HepG2 (cell line): ENCODE results near the gene KLF16. TPM values are rescaled to one million over a fixed set of nuclear protein-coding genes. Genes with fewer than 3 reads are reported as not detected.

Experiments
- BRD4 ChIP-seq: sonication (generic); formaldehyde crosslinking; IDR thresholded peaks from 2 replicates; pipeline ENCODE4 v1.4.0; 2020; ENCODE audit warnings: missing genetic modification reagents
- CCDC6 ChIP-seq: sonication (generic); formaldehyde crosslinking; IDR thresholded peaks from 2 replicates; pipeline ENCODE4 v1.8.1; 2022; ENCODE audit warnings: mild to moderate bottlenecking, missing genetic modification reagents, moderate library complexity
- DBP ChIP-seq: sonication (generic); formaldehyde crosslinking; IDR thresholded peaks from 2 replicates; pipeline ENCODE4 v1.4.0; 2020; ENCODE audit warnings: missing genetic modification reagents; ENCODE audit errors: not compliant biosample characterization
- FLYWCH1 ChIP-seq: sonication (generic); formaldehyde crosslinking; IDR thresholded peaks from 2 replicates; pipeline ENCODE4 v1.8.1; 2023; ENCODE audit warnings: mild to moderate bottlenecking, missing genetic modification reagents
- FOXP1 ChIP-seq, 2 experiments: fragments of 450-650 bp in 1 of 2; IDR thresholded peaks; 2 replicates each; pipeline ENCODE4 v1.6.1; 2017 to 2018; ENCODE audit warnings: antibody characterized with exemption in 1 of 2
- HES4 ChIP-seq: sonication (generic); formaldehyde crosslinking; IDR thresholded peaks from 2 replicates; pipeline ENCODE4 v1.9.0; 2021; ENCODE audit warnings: mild to moderate bottlenecking, missing genetic modification reagents, borderline replicate concordance
- HOXA5 ChIP-seq: sonication (generic); formaldehyde crosslinking; IDR thresholded peaks from 2 replicates; pipeline ENCODE4 v1.4.0; 2020; ENCODE audit warnings: missing genetic modification reagents
- POLR2G ChIP-seq: fragments of 200-400 bp; formaldehyde crosslinking; IDR thresholded peaks from 2 replicates; pipeline ENCODE4 v1.6.1; 2018; ENCODE audit warnings: mild to moderate bottlenecking, low read depth, low read length, moderate library complexity
- RARA ChIP-seq: IDR thresholded peaks from 2 replicates; pipeline ENCODE4 v1.6.1; 2016; ENCODE audit warnings: missing genetic modification reagents, missing compliant biosample characterization
- TSC22D2 ChIP-seq: sonication (generic); formaldehyde crosslinking; IDR thresholded peaks from 2 replicates; pipeline ENCODE4 v1.5.1; 2020; ENCODE audit warnings: missing genetic modification reagents, mild to moderate bottlenecking, borderline replicate concordance
- XRCC5 ChIP-seq: fragments of 200-400 bp; formaldehyde crosslinking; optimal IDR thresholded peaks from 2 replicates; pipeline ENCODE3; 2017; ENCODE audit warnings: mild to moderate bottlenecking, low read length
- ZC3H13 ChIP-seq: sonication (generic); formaldehyde crosslinking; IDR thresholded peaks from 2 replicates; pipeline ENCODE4 v1.8.1; 2023; ENCODE audit warnings: mild to moderate bottlenecking, missing genetic modification reagents, moderate library complexity
- ZFP36 ChIP-seq: fragments of 150-350 bp; IDR thresholded peaks from 2 replicates; pipeline ENCODE4 v1.6.1; 2018; ENCODE audit warnings: borderline replicate concordance, low read length, low read depth; ENCODE audit not compliant: partially characterized antibody
- ZNF232 ChIP-seq: sonication (generic); formaldehyde crosslinking; IDR thresholded peaks from 2 replicates; pipeline ENCODE4 v1.4.0; 2020; ENCODE audit warnings: missing genetic modification reagents, borderline replicate concordance
- ZNF296 ChIP-seq: sonication (generic); formaldehyde crosslinking; conservative IDR thresholded peaks from 2 replicates; pipeline ENCODE4 v1.5.0; 2020; ENCODE audit warnings: mild to moderate bottlenecking, missing genetic modification reagents
- ZNF337 ChIP-seq: sonication (generic); formaldehyde crosslinking; IDR thresholded peaks from 2 replicates; pipeline ENCODE4 v1.5.1; 2020; ENCODE audit warnings: missing genetic modification reagents, low read depth, mild to moderate bottlenecking, borderline replicate concordance
- ZNF572 ChIP-seq: sonication (generic); formaldehyde crosslinking; IDR thresholded peaks from 2 replicates; pipeline ENCODE4 v1.5.1; 2020; ENCODE audit warnings: mild to moderate bottlenecking, missing genetic modification reagents
- ZNF574 ChIP-seq: sonication (generic); formaldehyde crosslinking; IDR thresholded peaks from 2 replicates; pipeline ENCODE4 v1.4.0; 2020; ENCODE audit warnings: missing genetic modification reagents
- ZNF878 ChIP-seq: sonication (generic); formaldehyde crosslinking; IDR thresholded peaks from 2 replicates; pipeline ENCODE4 v1.8.1; 2023; ENCODE audit warnings: mild to moderate bottlenecking, missing genetic modification reagents, moderate library complexity
- polyA plus RNA-seq, 8 experiments: library from polyadenylated mRNA; depleted of rRNA in 3 of 8; stranded (reverse) in 7 of 8; unstranded in 1 of 8; fragments of >200 nt; fragmentation: Illumina TruSeq in 4 of 8; extraction: Trizol in 4 of 8; gene quantifications; 2 replicates each; pipeline versions ENCODE4 v1.2.1 to v1.2.3, GENCODE V29; 2011 to 2016; ENCODE audit warnings: low read depth in 4 of 8, missing spikeins in 1 of 8, mixed read lengths in 1 of 8; ENCODE audit not compliant: insufficient read depth in 1 of 8
- total RNA-seq, 5 experiments: library from RNA; depleted of rRNA; stranded (reverse); fragments of >200 nt; fragmentation: Illumina TruSeq; extraction: Trizol; gene quantifications; 2 replicates each; pipeline ENCODE4 v1.2.3, GENCODE V29; 2016; ENCODE audit warnings: low read depth in 1 of 5
- TF ChIP-seq, protein P1 (sequence below): sonication (generic); formaldehyde crosslinking; IDR thresholded peaks from 2 replicates; pipeline ENCODE4 v1.5.0; 2020; ENCODE audit warnings: mild to moderate bottlenecking, missing genetic modification reagents, moderate library complexity
- TF ChIP-seq, protein P2 (sequence below): sonication (generic); formaldehyde crosslinking; conservative IDR thresholded peaks from 2 replicates; pipeline ENCODE4 v1.8.0; 2022; ENCODE audit warnings: mild to moderate bottlenecking, moderate library complexity, missing genetic modification reagents

KLF16 gene
- total and polyA plus RNA-seq, 2 of the 13 experiments (the other 11 are each of a cell fraction or from before 2014, with no cell fraction given) = 3.5 to 6.7 TPM

GRCh38 chr19:1839658-1840540 is 23.5 kb downstream of the KLF16 start (continued):
- TF ChIP-seq, protein P1, sequence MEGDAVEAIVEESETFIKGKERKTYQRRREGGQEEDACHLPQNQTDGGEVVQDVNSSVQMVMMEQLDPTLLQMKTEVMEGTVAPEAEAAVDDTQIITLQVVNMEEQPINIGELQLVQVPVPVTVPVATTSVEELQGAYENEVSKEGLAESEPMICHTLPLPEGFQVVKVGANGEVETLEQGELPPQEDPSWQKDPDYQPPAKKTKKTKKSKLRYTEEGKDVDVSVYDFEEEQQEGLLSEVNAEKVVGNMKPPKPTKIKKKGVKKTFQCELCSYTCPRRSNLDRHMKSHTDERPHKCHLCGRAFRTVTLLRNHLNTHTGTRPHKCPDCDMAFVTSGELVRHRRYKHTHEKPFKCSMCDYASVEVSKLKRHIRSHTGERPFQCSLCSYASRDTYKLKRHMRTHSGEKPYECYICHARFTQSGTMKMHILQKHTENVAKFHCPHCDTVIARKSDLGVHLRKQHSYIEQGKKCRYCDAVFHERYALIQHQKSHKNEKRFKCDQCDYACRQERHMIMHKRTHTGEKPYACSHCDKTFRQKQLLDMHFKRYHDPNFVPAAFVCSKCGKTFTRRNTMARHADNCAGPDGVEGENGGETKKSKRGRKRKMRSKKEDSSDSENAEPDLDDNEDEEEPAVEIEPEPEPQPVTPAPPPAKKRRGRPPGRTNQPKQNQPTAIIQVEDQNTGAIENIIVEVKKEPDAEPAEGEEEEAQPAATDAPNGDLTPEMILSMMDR = no peak
- TF ChIP-seq ZNF572 (CRISPR knock-in tag) (0 out of 2 replicates have a peak, but pooled peaks have one; percentile 72), ZNF232 (CRISPR knock-in tag) (0 out of 2 replicates have a peak, but pooled peaks have one; percentile 21), DBP (no peak), ZNF337 (CRISPR knock-in tag) (no peak), POLR2G (0 out of 2 replicates have a peak, but pooled peaks have one; percentile 37), BRD4 (0 out of 2 replicates have a peak, but pooled peaks have one; percentile 26), ZFP36 (peak; percentile 82), FOXP1 (IDR thresholded peaks at IDR 0.05) (no peak), FOXP1 (CRISPR knock-in tag; IDR thresholded peaks at IDR 0.05) (no peak), ZC3H13 (CRISPR knock-in tag) (no peak), CCDC6 (CRISPR knock-in tag) (no peak), RARA (CRISPR knock-in tag) (no peak), ZNF878 (CRISPR knock-in tag) (no peak), TSC22D2 (CRISPR knock-in tag) (no peak), XRCC5 (no peak), ZNF296 (CRISPR knock-in tag) (0 out of 2 replicates have a peak, but pooled peaks have one; percentile 26), FLYWCH1 (CRISPR knock-in tag) (no peak), HES4 (CRISPR knock-in tag) (no peak), ZNF574 (CRISPR knock-in tag) (peak; percentile 62; the same call in 1 of the 2 replicates), HOXA5 (CRISPR knock-in tag) (no peak)
- TF ChIP-seq, protein P2, sequence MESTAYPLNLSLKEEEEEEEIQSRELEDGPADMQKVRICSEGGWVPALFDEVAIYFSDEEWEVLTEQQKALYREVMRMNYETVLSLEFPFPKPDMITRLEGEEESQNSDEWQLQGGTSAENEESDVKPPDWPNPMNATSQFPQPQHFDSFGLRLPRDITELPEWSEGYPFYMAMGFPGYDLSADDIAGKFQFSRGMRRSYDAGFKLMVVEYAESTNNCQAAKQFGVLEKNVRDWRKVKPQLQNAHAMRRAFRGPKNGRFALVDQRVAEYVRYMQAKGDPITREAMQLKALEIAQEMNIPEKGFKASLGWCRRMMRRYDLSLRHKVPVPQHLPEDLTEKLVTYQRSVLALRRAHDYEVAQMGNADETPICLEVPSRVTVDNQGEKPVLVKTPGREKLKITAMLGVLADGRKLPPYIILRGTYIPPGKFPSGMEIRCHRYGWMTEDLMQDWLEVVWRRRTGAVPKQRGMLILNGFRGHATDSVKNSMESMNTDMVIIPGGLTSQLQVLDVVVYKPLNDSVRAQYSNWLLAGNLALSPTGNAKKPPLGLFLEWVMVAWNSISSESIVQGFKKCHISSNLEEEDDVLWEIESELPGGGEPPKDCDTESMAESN (CRISPR knock-in tag) = no peak
